ENCODE measurements around the gene LRRIQ3.

DNA sequence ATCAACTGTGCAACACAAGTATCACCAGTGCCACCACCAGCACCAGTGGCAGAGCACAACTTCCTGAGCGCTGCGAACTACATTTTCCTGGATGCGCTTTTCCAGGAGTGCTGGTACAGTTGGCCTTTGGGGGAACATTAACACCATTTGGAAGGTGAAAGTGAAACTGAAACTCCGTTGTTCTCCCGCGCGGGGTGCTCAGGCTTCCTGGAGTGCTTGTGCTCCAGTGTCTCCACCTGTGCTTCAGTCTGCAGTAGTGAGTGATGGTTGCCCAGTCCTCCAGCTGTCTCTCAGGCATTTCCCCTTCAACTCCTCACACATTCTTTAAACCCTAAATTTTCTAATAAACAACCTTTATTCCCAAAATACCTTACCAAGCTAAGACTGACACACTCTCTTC, 187.8 kb downstream of the LRRIQ3 start:
- TF ChIP-seq, protein P1, sequence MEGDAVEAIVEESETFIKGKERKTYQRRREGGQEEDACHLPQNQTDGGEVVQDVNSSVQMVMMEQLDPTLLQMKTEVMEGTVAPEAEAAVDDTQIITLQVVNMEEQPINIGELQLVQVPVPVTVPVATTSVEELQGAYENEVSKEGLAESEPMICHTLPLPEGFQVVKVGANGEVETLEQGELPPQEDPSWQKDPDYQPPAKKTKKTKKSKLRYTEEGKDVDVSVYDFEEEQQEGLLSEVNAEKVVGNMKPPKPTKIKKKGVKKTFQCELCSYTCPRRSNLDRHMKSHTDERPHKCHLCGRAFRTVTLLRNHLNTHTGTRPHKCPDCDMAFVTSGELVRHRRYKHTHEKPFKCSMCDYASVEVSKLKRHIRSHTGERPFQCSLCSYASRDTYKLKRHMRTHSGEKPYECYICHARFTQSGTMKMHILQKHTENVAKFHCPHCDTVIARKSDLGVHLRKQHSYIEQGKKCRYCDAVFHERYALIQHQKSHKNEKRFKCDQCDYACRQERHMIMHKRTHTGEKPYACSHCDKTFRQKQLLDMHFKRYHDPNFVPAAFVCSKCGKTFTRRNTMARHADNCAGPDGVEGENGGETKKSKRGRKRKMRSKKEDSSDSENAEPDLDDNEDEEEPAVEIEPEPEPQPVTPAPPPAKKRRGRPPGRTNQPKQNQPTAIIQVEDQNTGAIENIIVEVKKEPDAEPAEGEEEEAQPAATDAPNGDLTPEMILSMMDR (IDR thresholded peaks at IDR 0.05): no peak
- TF ChIP-seq POLR2A (IDR thresholded peaks at IDR 0.05): no peak
